Stomach (tissue), 9 donors: ENCODE data around the gene ZNF775. TPM values are rescaled to one million over a fixed set of nuclear protein-coding genes. Genes with fewer than 3 reads are reported as not detected.
A peak's percentile ranks its signal among the peaks of the same experiment; 100 is the strongest.

Experiments
- DNase-seq, 2 donors: peaks; one replicate each; pipeline versions ENCODE4 v3.0.0 to v3.0.0-alpha.2; 2013 to 2019
- H3K27ac ChIP-seq, 5 donors: fragments of 200-600 bp in 4 of 5; sonication (generic) in 4 of 5; one replicate each; pipeline ENCODE4 v1.5.1; 2013 to 2019; ENCODE audit warnings: mild to moderate bottlenecking in 1 of 5, moderate library complexity in 1 of 5
- H3K27me3 ChIP-seq, 3 donors: fragments of 200-600 bp; sonication (generic); one replicate each; pipeline ENCODE4 v1.5.1; 2017 to 2019; ENCODE audit warnings: mixed run types in 1 of 3
- H3K36me3 ChIP-seq, 4 donors: fragments of 200-600 bp; sonication (generic); 1 replicate in 3 of 4; 2 replicates in 1 of 4; pipeline ENCODE4 v1.5.1; 2016 to 2019
- H3K4me1 ChIP-seq, 4 donors: fragments of 200-600 bp; sonication (generic); one replicate each; pipeline ENCODE4 v1.5.1; 2016 to 2019
- H3K4me3 ChIP-seq, 4 donors: fragments of 200-600 bp; sonication (generic) in 3 of 4; one replicate each; pipeline ENCODE4 v1.5.1; 2016 to 2019; ENCODE audit warnings: mild to moderate bottlenecking in 1 of 4
- H3K9me3 ChIP-seq, 4 donors: fragments of 200-600 bp; sonication (generic); one replicate each; pipeline ENCODE4 v1.5.1; 2016 to 2019
- CTCF ChIP-seq, 7 experiments: fragments of 450-650 bp in 4 of 7; fragments of 200-600 bp in 3 of 7; sonication (generic) in 3 of 7; IDR thresholded peaks; one replicate each; pipeline ENCODE4 v1.5.1; 2016 to 2019; ENCODE audit warnings: antibody characterized with exemption in 7 of 7, control low read depth in 2 of 7, mild to moderate bottlenecking in 1 of 7
- EP300 ChIP-seq: sonication (generic); formaldehyde crosslinking; IDR thresholded peaks from one replicate; pipeline ENCODE4 v1.6.1; 2017; ENCODE audit warnings: antibody characterized with exemption
- POLR2A ChIP-seq, 4 donors: fragments of 450-650 bp; IDR thresholded peaks; one replicate each; pipeline ENCODE4 v1.6.1; 2016; ENCODE audit warnings: antibody characterized with exemption in 4 of 4, control low read depth in 2 of 4, mild to moderate bottlenecking in 1 of 4, moderate library complexity in 1 of 4
- POLR2AphosphoS5 ChIP-seq, 3 donors: sonication (generic); formaldehyde crosslinking; IDR thresholded peaks; one replicate each; pipeline ENCODE4 v1.6.1; 2016; ENCODE audit warnings: antibody characterized with exemption in 3 of 3
- WGBS, 5 donors: extraction: QIAGEN DNeasy Blood & Tissue Kit in 3 of 5; methylation state at CpG; one replicate each; pipeline versions ENCODE4 v1.1.5 to v1.1.7; 2013 to 2018; 5-methylcytosine and 5-hydroxymethylcytosine counted together
- intact Hi-C: fragments of 100-400 bp; cut with DNase I; formaldehyde crosslinking; loops from one replicate; pipeline ENCODE4 v1.15.1; 2023; ENCODE audit warnings: low total_unique reads
- polyA plus RNA-seq, 3 donors: library from polyadenylated mRNA; stranded (reverse); fragments of 200-250 nt; gene quantifications; one replicate each; pipeline ENCODE4 v1.2.3, GENCODE V29; 2013
- total RNA-seq, 5 donors: library from RNA; depleted of rRNA; stranded (reverse); fragments of >200 nt; gene quantifications; one replicate each; pipeline versions ENCODE4 v1.1.0 to v1.2.3, GENCODE V29; 2014 to 2016
- donor health status: healthy with polysubstance abuse.
- donor health status: Bipolar disorder and iron deficiency.
- donor health status: healthy.

Gene ZNF775
- total and polyA plus RNA-seq, 8 donors = 1.8 to 17.0 (median 2.5) TPM; not detected in 2

GRCh38 chr7:150338166-150338829 lies 40.8 kb upstream of the ZNF775 start:
- Histone ChIP-seq H3K27me3 (peaks cover 0 to 24% (median 13%) of the 10 kb centered on the region in 3 donors), H3K4me1 (peaks cover 36 to 85% (median 70%) of the 10 kb centered on the region in 4 donors), H3K27ac (peak overlapping the region in 2 of 5 donors; percentile 17 to 61), H3K9me3 (no peaks in the 10 kb centered on the region), H3K36me3 (peaks cover 0 to 22% (median 17%) of the 10 kb centered on the region in 4 donors), H3K4me3 (no peak overlapping the region)
- intact Hi-C loops = no loop called here
- DNase-seq = no peak
- 78 to 89% (median 87%) methylated on average over 8 to 11 of the region's 11 CpGs for WGBS, 5 donors
- TF ChIP-seq EP300 (no peak), POLR2AphosphoS5 (IDR thresholded peaks at IDR 0.05) (no peak), CTCF (IDR thresholded peaks at IDR 0.05) (no peak), POLR2A (IDR thresholded peaks at IDR 0.05) (no peak)

GRCh38 chr7:150339409-150339809 lies 39.7 kb upstream of the ZNF775 start:
- DNase-seq = no peak
- peaks cover 0 to 24% (median 13%) of the 10 kb centered on the region in 3 donors for H3K27me3 ChIP-seq
- intact Hi-C loops = no loop called here
- H3K4me3 ChIP-seq = peak overlapping the region; percentile 57 to 60 (median 58)
- H3K4me1 ChIP-seq = peaks cover 36 to 81% (median 65%) of the 10 kb centered on the region in 4 donors
- peak overlapping the region in 3 of 5 donors; percentile 24 to 88 (median 86) for H3K27ac ChIP-seq
- WGBS, 5 donors = 54 to 69% (median 61%) methylated on average over 8 to 9 of the region's 9 CpGs
- TF ChIP-seq POLR2AphosphoS5 (IDR thresholded peaks at IDR 0.05) (no peak), CTCF (IDR thresholded peaks at IDR 0.05) (no peak), EP300 (no peak), POLR2A (IDR thresholded peaks at IDR 0.05) (no peak)
- H3K36me3 ChIP-seq = peaks cover 0 to 17% (median 14%) of the 10 kb centered on the region in 4 donors
- H3K9me3 ChIP-seq = peaks cover 0 to 7% (median 0%) of the 10 kb centered on the region in 4 donors

GRCh38 chr7:150340024-150340749 lies 38.9 kb upstream of the ZNF775 start:
- peaks cover 0 to 17% (median 14%) of the 10 kb centered on the region in 4 donors for H3K36me3 ChIP-seq
- H3K27me3 ChIP-seq = peaks cover 0 to 24% (median 13%) of the 10 kb centered on the region in 3 donors
- H3K4me1 ChIP-seq = peaks cover 32 to 73% (median 58%) of the 10 kb centered on the region in 4 donors
- peak; percentile 55 to 87 for DNase-seq
- peak overlapping the region; percentile 50 to 88 (median 86) for H3K27ac ChIP-seq
- WGBS, 5 donors = 15 to 33% (median 17%) methylated on average over 18 to 39 of the region's 39 CpGs
- TF ChIP-seq POLR2AphosphoS5 (IDR thresholded peaks at IDR 0.05) (peak in 2 of 3 donors; percentile 4 to 11), EP300 (no peak)
- intact Hi-C loops = no loop called here
- H3K4me3 ChIP-seq = peak overlapping the region; percentile 57 to 60 (median 58)
- H3K9me3 ChIP-seq = peaks cover 0 to 7% (median 0%) of the 10 kb centered on the region in 4 donors

- DNase-seq = no peak
- no peak for TF ChIP-seq POLR2AphosphoS5 (IDR thresholded peaks at IDR 0.05)
- no peak for TF ChIP-seq POLR2A (IDR thresholded peaks at IDR 0.05)
- TF ChIP-seq EP300 = no peak
- TF ChIP-seq CTCF (IDR thresholded peaks at IDR 0.05) = no peak
- Histone ChIP-seq H3K27ac (peak overlapping the region; percentile 13 to 88 (median 86)), H3K9me3 (peaks cover 0 to 7% (median 0%) of the 10 kb centered on the region in 4 donors), H3K27me3 (peaks cover 0 to 24% (median 13%) of the 10 kb centered on the region in 3 donors), H3K4me3 (peak overlapping the region; percentile 57 to 60 (median 58)), H3K4me1 (peaks cover 27 to 66% (median 51%) of the 10 kb centered on the region in 4 donors), H3K36me3 (peaks cover 0 to 17% (median 14%) of the 10 kb centered on the region in 4 donors)
- WGBS, 5 donors = 8 to 17% (median 14%) methylated on average over 23 to 29 of the region's 29 CpGs
- intact Hi-C loops = no loop called here
Measured at GRCh38 chr7:150340875-150341262, 38.3 kb upstream of the ZNF775 start.
